GM21528 (cell line): ENCODE results near the gene CAMTA1.

Experiments
- ATAC-seq: cut with Tn5 transposase; IDR thresholded peaks from one replicate; pipeline ENCODE4 v1.9.1; 2021; ENCODE audit warnings: mild to moderate bottlenecking, moderate library complexity; ENCODE audit not compliant: unreplicated experiment, low FRiP score

CAMTA1 gene

GRCh38 chr1:7235871-7236517 lies 450.7 kb downstream of the CAMTA1 start:
- ATAC-seq = no peak

- no peak for ATAC-seq
Observed at GRCh38 chr1:7236844-7237515, 451.7 kb downstream of the CAMTA1 start.

- no peak for ATAC-seq
Observed at GRCh38 chr1:7247158-7247557, 461.9 kb downstream of the CAMTA1 start.

GRCh38 chr1:7247791-7248548 lies 462.7 kb downstream of the CAMTA1 start:
- no peak for ATAC-seq

GRCh38 chr1:7248549-7249199 lies 463.4 kb downstream of the CAMTA1 start:
- ATAC-seq = no peak

- no peak for ATAC-seq
Observed at GRCh38 chr1:7249516-7249915, 464.3 kb downstream of the CAMTA1 start.

GRCh38 chr1:7250176-7250575 lies 464.9 kb downstream of the CAMTA1 start:
- no peak for ATAC-seq

GRCh38 chr1:7250597-7251453 lies 465.6 kb downstream of the CAMTA1 start:
- ATAC-seq = no peak

GRCh38 chr1:7251454-7251800 lies 466.2 kb downstream of the CAMTA1 start:
- no peak for ATAC-seq

GRCh38 chr1:7252411-7253117 lies 467.3 kb downstream of the CAMTA1 start:
- ATAC-seq = no peak

- ATAC-seq = no peak
Observed at GRCh38 chr1:7253118-7253480, 467.8 kb downstream of the CAMTA1 start.

GRCh38 chr1:7253988-7254587 lies 468.8 kb downstream of the CAMTA1 start:
- no peak for ATAC-seq

- ATAC-seq = no peak
Observed at GRCh38 chr1:7255303-7256058, 470.2 kb downstream of the CAMTA1 start.

GRCh38 chr1:7256526-7256925 lies 471.3 kb downstream of the CAMTA1 start:
- no peak for ATAC-seq

- no peak for ATAC-seq
Observed at GRCh38 chr1:7257225-7257624, 472.0 kb downstream of the CAMTA1 start.

- no peak for ATAC-seq
Observed at GRCh38 chr1:7258589-7259135, 473.4 kb downstream of the CAMTA1 start.

GRCh38 chr1:7259955-7260354 lies 474.7 kb downstream of the CAMTA1 start:
- no peak for ATAC-seq

- ATAC-seq = no peak
Observed at GRCh38 chr1:7261490-7261889, 476.2 kb downstream of the CAMTA1 start.
